Measurements from ENCODE around the gene STAMBPL1. TPM values are rescaled to one million over a fixed set of nuclear protein-coding genes. Genes with fewer than 3 reads are reported as not detected.
"Not testable (repeated sequence)": the region's sequence is repeated elsewhere in the genome, so short reads cannot be mapped to it uniquely, and the experiment has no call there.

STAMBPL1 gene
- polyA plus RNA-seq, 3 donors: 1.4 to 2.0 (median 1.5) TPM

DNA sequence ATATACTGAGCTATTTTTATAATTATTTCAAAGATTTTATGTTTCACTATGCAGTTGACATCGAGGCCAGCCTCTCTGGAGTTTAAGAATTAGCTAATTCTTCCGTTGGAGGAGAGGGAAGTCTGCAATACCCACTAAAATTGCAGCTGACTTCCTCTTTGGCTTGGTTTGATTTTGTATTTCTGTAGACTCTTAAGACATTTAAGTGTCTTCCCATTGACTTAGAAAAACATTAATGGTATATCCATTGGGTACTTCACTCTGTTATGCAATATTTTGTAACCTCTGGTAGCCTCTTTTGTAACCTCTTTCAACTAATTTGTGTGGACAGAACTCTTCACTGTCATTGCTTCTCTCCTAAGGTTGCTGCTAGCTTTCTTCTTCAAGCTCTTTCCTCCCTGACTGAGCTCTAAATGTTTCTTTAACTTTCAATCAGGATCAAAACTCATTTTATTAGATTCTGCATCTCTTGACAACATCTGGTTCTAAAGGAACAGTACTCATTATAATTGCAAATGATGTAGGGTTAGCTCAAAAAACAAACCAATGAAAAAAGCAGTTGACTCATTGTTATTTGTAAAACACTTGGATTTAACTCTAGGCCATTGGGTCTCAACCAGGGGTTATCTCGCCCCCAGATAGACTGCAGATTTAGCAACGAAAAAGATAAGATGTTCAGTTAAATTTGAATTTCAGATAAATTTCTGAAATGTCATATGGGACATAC, 26.7 kb upstream of the STAMBPL1 start:
- DNase-seq: no peak

DNA sequence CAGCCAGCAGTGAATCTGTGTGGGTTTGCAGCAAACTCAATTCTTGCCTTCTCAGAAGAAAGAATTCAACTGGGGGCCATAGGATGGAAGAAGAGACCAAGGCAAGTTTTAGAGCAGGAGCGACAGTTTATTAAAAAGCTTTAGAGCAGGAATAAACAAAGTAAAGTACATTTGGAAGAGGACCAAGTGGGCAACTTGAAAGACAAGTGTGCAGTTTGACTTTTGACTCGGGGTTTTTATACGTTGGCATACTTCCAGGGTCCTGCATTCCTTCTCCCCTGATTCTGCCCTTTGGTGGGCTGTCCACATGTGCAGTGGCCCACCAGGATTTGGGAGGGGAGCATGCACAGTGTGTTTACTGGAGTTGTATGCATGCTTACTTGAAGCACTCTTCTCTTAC, 25.4 kb upstream of the STAMBPL1 start:
- DNase-seq: no peak

DNA sequence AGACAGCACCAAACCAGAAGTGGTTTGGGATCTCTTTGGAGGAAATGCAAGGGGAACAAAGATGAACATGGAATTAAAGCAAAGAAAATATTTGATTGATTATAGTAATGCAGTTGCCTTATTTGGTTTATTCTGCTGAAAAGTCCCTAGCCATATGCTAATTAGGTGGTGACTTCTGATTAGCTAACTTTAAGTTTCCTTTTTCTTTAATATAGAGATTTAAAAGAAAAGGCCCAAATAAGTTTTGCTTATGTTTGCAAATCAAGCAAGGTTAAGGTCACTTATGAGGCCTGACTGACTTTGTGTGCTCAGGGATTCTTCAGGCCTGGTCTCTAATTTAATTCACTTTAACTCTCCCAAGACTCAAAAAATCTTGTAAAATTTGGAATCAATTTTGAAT, 22.2 kb upstream of the STAMBPL1 start:
- no peak for DNase-seq

DNA sequence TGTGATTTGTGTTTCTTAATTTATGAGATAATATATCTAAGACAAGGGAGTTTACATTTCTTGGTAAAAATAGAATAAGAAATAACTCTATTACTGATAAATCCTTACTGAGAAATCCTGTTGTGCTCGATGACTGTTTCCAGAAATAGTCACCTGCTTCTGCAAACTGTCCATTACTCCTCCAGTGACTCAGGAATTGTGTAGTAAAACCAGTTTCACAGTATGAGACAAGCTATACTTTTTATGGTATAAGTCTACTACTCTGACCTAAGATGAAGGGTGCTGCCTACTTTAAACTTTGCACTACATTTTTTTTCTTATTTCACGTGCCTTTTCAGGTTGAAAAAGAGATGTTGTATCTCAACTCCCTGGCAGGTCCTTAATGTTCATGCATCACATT, 21.6 kb upstream of the STAMBPL1 start:
- DNase-seq: no peak

DNA sequence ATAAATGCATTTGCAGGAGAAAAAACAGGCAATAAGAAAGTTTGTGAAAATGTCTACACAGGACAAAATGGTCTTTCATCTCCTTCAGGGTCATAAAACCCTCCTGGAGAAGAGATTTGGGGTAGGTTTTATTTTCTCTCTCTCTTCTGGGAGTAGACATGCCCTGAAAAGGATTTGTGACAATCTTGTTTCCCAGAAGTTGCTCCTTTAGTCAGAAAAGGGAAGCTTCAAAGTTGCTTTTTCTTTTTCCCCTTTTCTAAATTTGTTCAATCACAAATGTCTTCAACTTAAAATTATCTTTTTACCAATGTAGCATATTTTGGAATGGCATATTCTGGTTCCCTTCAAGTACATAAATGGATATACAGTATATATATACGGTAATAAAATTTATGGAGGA, 19.0 kb upstream of the STAMBPL1 start:
- no peak for DNase-seq

DNA sequence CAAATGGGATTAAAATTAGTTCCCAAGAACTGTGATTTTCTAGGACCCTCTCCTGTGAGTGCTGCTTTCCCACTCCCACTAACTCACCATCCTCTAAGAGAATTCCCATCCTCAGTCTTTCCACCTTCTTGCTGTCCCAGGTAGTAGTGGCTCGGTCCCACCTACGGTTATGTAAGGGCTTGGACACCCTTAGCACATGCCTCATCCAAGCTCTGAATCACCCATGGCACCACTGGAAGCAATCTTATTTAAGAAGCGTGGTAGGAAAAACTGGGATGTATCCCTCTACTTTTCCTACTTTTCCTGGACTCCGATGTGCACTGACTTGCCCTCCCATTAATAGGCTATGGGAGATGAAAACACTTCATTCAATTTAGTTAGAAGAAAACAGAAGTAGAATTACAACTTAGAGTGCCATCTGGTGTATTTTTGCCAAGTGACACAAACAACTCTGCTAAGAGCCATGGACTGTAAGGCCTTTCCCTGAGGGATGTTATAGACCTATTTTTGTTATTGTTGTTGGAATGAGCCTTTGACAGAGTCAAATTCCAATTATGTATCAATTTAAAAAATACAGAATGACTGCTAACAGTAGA, 14.7 kb upstream of the STAMBPL1 start:
- no peak for DNase-seq

DNA sequence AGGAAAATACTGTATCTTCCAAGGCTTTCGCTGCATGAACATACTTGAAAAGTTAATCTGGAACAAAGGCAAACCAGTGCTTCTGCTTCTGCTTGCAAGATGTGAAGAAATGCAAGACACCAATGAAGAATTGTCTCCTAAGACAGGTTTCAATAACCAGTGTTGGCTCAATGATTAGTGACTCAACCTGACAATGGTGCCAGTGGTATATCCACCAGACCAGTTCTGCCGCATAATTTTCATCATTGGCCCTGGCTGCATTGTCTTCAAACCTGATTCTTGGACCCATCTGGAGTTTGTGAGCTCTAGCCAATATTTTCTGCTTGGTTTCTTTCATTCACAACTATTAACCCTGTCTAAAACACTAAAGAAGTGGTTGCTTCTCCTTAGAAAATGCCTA, 13.6 kb upstream of the STAMBPL1 start:
- no peak for DNase-seq

DNA sequence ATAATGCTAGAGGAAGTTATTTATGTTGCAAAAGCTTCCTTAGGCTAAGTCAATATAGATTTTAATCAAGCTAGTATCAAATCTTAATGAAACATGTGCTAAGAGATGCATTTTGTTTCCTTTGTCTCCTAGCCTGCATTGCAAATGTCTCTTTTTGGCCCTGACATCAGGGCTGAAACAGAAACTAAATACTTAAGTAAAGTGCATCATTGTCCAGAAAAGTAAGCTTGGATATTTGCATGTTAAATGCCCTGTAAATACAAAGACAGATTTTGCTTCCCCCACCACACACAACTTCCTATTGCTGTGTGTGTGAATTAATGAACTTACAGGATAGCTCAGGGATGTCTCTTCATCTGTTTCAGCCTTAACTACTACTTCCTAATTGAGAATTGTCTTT, 10.0 kb upstream of the STAMBPL1 start:
- DNase-seq: no peak

DNA sequence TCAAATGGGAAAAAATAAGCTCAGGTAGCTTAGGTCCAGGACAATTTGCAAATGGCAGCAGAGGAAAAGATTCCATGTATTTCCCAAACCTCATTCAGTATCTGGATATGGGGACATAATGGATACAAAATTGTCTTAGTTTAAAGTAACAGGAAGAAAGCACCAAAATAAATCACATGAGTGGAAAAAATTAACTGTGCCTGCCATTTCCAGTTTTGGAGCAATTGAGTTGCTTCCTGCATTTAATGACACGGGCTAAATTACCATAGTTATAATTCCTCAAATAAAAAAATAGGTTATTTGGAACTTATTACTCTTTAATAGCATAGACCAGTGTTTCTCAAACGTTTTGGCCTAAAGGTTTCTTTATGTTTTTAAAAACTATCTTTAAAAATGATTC, 6.3 kb upstream of the STAMBPL1 start:
- no peak for DNase-seq

DNA sequence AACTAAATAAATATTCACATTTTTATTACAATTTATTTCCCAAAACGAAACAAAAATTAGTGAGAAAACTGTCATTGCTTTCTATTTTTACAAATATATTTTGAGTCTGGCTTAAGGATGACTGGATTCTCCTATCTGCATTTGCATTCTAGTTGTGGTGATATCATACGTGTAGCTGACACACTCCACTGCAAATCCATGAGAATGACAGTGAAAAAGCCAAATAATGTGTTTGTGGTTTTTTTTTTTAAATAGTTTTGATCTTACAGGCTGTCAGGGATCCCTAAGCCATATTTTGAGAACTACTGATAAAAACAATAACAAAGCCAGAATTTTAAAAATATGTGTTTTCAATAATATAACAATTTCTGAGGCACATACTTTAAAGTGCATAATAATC, 5.8 kb upstream of the STAMBPL1 start:
- DNase-seq: no peak

DNA sequence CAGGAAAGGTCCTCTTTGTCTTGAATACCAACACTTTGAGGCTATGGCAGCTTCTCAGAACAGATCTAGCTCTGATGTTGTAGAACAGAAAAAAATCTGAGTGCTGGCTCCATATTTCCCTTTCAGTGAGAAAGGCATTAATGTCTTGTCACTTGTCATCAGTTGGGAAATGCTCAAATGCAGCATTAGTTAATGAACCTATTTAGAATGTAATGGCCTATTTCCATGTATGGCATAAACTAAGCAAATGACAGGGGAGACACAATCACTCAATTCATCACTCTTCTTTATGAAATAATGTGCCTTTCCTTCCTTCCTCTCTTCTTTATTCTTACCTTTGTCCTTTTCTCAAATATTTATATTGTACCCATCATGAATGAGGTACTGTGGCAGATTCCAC, 5.0 kb upstream of the STAMBPL1 start:
- DNase-seq: no peak

DNA sequence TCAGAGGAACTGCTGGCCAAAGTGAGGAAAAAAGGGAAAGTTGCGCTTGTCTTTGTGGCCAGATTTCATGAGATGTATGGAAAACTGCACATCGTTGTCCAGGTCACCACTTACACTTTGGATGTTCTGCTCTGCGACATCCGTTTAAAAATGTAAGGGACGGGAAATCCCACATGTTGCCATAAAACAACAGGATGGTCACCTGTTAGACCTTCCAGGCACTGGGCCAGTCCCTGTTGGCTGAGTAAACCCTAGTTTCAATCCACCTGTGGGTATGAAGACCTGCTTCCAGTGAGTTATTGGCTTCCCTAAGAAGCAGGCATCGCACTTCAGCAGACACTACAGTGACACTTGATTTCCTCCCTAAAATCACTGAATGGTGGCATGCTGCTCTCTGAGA, 2.7 kb upstream of the STAMBPL1 start:
- DNase-seq: no peak

DNA sequence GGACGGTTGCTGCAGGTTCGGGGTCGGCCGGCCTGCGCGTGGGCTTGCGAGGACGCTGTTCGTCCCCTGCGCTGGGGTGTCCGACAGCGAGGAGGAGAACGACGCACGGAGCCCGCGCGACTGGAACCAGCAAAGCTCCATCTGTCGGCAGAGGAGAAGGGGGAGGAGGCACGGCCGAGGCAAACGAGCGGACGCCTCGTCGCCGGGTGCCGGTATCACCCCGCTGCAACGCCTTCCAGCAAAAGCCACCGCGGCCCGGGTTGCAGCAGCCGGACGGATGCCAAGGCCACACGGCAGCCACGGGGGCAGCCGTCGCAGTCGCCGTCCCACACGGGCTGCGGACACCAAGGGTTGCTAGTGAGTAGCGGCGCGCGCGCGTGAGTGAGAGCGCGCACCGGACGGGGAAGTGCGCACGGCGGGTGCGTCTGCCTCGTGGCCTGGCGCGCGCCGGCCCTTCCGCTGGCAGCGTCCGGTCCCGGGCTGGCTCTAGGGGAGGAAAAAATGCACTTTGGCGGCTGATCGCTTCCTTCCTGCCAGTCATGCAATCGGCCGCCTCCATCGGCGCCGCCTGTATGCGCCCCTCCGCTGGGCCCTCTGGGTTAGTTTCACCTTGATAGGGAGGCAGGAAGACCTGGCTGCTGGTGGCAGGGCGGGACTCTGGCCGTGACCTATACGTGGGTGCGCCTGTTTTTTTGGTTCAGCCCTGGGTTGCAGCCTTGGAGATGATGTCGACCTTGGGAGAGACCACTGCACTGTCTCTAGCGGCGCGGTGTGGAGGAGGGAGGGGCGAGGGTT, 434 bp downstream of the STAMBPL1 start:
- peak; percentile 76 for DNase-seq

DNA sequence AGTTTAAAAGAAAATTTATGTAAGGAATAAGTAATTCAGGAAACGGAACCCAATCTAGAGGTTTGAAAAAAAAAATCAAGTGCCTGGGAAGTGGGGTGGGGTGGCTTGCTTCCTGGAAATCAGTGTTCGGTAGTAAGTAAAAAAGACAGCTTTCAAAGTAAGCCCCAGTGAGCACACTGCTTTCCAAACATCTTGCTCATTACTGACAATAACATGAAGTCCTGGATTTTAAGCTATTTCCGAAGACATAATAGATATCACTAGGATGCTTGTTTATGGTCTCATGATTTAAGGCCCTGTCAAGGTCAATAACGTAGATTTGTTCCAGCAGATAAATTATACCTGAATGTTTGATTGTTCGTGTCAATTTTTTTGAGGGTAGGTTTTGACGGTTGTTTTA, 1.3 kb downstream of the STAMBPL1 start:
- no peak for DNase-seq

DNA sequence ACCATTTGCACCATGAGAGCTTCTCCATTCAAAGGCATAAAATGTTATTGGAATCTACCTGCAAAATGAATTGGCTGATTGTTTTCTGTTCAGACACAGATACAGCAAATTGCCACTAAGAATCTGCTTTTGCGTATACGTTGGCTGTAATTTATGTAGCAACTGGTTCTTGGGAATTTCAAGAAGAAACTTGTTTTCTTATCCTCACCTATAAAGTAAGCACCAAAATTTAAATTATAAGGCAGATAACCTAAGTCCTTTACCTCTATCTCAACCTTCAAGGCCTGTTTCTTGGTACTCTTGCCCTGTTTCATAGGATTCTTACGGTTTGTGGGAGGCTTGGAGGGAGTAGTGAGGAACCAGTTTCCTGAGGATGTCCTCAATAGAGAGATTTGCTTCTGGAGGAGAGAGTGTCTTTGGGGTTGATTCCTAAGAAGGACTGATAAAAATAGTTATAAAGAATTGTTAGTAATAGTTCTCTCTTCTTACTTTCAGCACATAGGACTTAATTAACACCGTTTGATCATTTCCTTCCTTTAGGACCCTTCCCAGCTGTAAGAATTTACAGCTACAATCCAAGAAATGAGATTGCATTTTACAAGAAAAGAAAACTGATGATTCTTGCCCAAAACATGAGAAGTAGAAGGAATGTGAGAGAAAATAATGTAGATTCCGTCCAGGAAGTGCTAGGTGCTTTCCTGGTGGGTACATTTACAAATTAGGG, 2.0 kb downstream of the STAMBPL1 start:
- no peak for DNase-seq

DNA sequence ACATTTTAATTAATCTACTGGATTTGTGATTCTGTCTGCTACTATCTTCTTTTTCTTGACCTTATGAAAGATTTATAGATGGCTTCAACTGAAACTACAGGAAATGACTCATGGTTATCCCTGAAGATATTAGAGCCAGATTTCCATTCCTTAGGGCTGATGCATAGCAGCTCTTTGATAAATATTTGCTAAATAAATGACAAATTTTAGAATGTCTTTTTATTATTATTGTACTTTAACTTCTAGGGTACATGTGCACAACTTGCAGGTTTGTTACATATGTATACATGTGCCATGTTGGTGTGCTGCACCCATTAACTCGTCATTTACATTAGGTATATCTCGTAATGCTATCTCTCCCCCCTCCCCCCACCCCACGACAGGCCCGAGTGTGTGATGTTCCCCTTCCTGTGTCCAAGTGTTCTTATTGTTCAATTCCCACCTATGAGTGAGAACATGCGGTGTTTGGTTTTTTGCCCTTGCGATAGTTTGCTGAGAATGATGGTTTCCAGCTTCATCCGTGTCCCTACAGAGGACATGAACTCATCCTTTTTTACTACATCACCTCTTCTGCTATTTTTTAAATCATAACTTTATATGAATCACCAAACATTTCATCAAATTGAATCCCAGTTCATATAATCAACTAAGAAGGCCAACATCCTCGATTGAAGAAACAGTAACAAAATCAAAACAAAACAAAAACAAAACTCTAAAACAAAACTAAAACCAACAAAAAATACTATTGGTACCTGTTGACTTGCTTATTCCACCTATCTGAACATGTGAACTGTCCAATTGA, 2.8 kb downstream of the STAMBPL1 start:
- not testable (repeated sequence) for DNase-seq

DNA sequence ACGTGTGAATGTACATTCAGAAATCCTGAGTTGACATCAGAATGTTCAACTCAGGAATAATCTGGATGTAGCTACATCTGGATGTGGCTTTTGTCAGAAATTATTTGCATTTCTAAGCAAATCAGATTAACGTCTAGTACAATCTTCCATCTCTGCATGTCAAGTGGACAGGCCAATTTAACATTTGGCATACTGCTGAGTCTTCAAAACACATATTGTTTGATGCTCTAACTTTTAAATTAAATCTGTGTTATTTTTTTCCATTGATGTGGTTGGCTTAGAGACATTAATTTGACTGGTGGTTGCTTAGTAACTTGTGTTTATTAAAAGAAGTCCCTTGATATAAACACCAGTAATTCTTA, 3.4 kb downstream of the STAMBPL1 start:
- DNase-seq: no peak

DNA sequence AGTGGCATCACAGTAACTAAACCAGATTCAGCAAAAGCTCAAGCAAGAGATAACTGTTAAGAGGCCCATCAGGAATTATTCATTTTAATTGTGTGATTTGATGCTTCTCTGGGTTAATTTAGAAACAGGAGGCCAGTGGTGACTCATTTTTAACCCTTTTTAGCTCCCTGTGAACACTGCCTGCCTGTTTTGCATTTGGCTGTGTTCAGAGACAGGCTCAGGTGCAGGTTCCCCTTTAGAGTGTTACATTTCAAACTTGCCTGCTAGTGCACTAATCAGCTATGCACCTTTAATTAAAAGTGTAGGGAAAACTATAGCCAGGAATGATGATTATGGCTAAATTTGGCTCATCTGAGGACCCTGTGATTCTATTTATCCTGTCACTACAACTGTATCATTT, 6.5 kb downstream of the STAMBPL1 start:
- no peak for DNase-seq

DNA sequence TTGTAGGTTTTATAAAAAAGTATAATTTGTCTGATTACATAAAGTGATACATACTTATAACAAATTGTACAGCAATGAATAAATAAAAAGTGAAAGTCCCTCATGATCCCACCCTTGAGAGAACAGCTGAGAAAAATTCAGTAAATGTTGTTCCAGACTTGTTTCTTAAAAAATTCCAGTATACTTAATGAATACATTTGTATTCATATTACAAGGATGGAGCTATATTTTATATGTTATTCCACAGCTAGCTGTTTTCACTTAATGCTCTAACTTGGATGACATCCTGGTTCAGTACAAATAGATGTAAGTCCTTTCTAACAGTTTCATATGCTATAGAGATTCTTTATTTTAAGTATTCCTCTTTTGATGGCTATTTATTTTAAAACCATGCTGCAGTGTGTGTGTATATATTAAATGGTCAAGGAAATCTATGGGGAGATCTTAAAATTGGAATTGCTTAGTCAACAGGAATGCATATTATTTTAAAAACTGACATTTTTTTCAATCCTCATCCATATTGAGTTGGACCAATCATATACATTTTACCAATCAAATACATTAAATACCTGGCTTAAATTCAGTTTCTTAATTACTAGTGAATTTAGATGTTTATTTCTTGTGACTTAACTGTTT, 8.9 kb downstream of the STAMBPL1 start:
- no peak for DNase-seq

DNA sequence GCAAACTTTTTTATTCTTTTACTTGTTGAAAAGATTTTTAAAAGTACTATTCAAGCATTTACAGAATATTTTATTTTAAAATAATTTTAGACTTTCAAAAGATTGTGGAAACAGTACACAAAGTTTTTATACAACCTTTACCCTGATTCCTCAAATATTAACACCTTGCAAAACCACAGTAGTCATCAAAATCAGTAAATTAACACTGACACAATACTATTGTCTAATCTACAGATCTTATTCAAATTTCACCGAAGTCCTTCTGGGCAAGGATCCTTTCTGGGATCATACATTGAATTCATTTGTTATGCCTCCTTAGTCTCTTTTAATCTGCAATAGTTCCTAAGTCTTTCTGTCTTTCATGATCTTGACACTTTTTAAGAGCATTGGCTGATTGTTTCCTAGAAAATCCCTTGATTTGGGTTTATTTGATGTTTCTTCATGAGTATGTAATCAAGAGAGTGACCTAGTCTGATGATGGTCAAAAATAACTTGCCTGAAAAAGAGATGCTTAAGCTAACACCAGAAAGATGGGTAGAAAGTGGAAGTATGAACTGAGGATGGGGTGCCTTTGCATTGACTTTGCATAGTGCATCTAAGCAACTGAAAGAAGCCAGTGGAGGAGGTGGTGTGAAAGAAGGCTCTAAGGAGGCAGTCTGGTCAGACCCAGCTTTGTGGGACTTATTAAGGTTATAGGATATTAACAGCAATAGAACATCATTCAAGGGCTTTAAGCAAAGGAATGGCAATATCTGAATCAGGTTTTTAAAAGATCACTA, 9.7 kb downstream of the STAMBPL1 start:
- DNase-seq: no peak
